Stimulated activated CD8-positive, alpha-beta memory T cell treated with anti-CD3 and anti-CD28 coated beads, Interleukin-4, amount 100 ng/mL, for 1 hour (primary cell): Measurements from ENCODE around the gene CHST13.
"Not testable (repeated sequence)": the region's sequence is repeated elsewhere in the genome, so short reads cannot be mapped to it uniquely, and the experiment has no call there.

Source experiments
- DNase-seq, 2 donors: peaks; one replicate each; pipeline ENCODE4 v3.0.0-alpha.2; 2020; ENCODE audit warnings: low read depth in 2 of 2, low spot score in 1 of 2

Gene CHST13

DNA sequence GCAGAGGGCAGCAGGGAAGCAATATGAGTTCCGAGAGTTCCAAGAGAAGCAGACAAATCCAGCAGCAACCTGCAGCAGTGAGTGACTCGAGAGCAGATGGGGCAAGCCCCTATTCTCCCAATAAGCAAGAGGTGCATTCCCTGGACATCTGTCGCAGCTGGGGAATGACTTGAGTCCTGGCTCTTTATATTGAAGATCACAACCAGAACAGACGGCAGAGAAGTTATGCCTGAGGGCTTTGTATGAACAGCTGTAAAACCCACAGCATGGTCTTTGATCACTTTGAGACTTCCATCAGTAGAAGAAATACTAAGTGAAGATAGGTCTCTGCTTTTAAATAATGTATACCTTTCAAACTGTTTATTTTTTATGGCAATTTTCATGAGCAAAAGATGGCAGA lies 58.4 kb downstream of the CHST13 start:
- no peak for DNase-seq

DNA sequence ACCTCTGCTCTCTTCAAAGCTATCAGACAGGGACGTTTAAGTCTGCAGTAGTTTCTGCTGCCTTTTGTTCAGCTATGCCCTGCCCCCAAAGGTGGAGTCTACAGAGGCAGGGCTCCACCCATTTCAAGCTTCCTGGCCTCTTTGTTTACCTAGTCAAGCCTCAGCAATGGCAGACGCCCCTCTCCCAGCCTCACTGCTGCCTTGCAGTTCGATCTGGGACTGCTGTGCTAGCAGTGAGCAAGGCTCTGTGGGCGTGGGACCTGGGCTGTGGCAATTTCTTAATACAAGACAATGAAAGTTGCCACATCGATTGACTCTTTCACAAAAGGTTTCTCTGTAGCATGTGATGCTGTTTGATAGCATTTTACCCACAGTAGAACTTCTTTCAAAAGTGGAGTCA lies 67.6 kb downstream of the CHST13 start:
- not testable (repeated sequence) for DNase-seq
